ENCODE results near the gene CACNB4.

Gene CACNB4

GRCh38 chr2:151965884-151966283 is 133.0 kb downstream of the CACNB4 start:
- no peak for DNase-seq (ENCODE audit: extremely low read depth, low read depth)
- H3K4me3 ChIP-seq (replicated peaks; ENCODE audit: low read depth, low read length): no peak overlapping the region
- no peak for TF ChIP-seq CTCF (IDR thresholded peaks at IDR 0.05; ENCODE audit: low read depth, low read length, missing control alignments)

GRCh38 chr2:151961558-151961957 is 137.3 kb downstream of the CACNB4 start:
- TF ChIP-seq CTCF (IDR thresholded peaks at IDR 0.05; ENCODE audit: low read depth, low read length, missing control alignments): no peak
- DNase-seq (ENCODE audit: extremely low read depth, low read depth): no peak
- no peak overlapping the region for H3K4me3 ChIP-seq (replicated peaks; ENCODE audit: low read depth, low read length)

GRCh38 chr2:151959238-151959637 is 139.6 kb downstream of the CACNB4 start:
- no peak overlapping the region for H3K4me3 ChIP-seq (replicated peaks; ENCODE audit: low read depth, low read length)
- TF ChIP-seq CTCF (IDR thresholded peaks at IDR 0.05; ENCODE audit: low read depth, low read length, missing control alignments): no peak
- DNase-seq (ENCODE audit: extremely low read depth, low read depth): no peak

- H3K4me3 ChIP-seq (replicated peaks; ENCODE audit: low read depth, low read length): no peak overlapping the region
- DNase-seq (ENCODE audit: extremely low read depth, low read depth): no peak
- TF ChIP-seq CTCF (IDR thresholded peaks at IDR 0.05; ENCODE audit: low read depth, low read length, missing control alignments): no peak
These were observed 145.4 kb downstream of the CACNB4 start for GRCh38 chr2:151953467-151953866.

- no peak for DNase-seq (ENCODE audit: extremely low read depth, low read depth)
- H3K4me3 ChIP-seq (replicated peaks; ENCODE audit: low read depth, low read length): no peak overlapping the region
- no peak for TF ChIP-seq CTCF (IDR thresholded peaks at IDR 0.05; ENCODE audit: low read depth, low read length, missing control alignments)
These were observed 146.0 kb downstream of the CACNB4 start for GRCh38 chr2:151952691-151953456.

- H3K4me3 ChIP-seq (replicated peaks; ENCODE audit: low read depth, low read length): no peak overlapping the region
- DNase-seq (ENCODE audit: extremely low read depth, low read depth): no peak
- no peak for TF ChIP-seq CTCF (IDR thresholded peaks at IDR 0.05; ENCODE audit: low read depth, low read length, missing control alignments)
These were observed 151.1 kb downstream of the CACNB4 start for GRCh38 chr2:151947813-151948165.
